Measurements from ENCODE around the gene LNX2.

The LNX2 gene

GRCh38 chr13:27607125-27607524 lies 13.2 kb downstream of the LNX2 start:
- DNase-seq (ENCODE audit: low read depth, low spot score), result no peak

DNA sequence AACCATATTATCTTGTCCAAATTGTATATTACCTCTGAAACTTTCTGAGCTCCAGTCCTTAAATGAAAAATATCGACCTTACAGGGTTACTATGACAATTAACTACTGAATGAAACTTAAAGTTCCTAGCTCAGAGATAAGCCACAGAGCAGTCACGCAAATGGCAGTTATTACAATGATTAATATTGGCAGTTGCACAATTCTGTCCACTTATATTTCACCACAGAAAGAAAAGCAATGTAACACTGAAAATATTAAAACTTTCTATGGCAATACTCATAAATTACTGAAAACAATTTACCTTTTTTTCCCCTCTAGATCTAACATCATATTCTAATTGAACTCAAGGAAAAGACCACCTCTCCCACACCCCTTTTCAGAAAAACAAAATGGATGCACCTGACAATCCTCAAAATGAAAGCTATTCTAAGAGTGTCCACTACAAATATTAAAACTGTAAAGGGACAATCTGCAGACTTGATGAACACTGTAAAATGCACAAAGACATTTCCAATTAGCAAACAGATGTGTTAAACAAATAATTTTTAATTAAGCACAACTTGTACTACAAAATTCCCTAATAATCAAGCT lies 14.6 kb downstream of the LNX2 start:
- no peak for DNase-seq (ENCODE audit: low read depth, low spot score)

GRCh38 chr13:27605099-27605498 lies 15.2 kb downstream of the LNX2 start:
- no peak for DNase-seq (ENCODE audit: low read depth, low spot score)

- no peak for DNase-seq (ENCODE audit: low read depth, low spot score)
Measured at GRCh38 chr13:27601803-27602202, 18.5 kb downstream of the LNX2 start.

GRCh38 chr13:27601208-27601607 lies 19.1 kb downstream of the LNX2 start:
- DNase-seq (ENCODE audit: low read depth, low spot score), result no peak

DNA sequence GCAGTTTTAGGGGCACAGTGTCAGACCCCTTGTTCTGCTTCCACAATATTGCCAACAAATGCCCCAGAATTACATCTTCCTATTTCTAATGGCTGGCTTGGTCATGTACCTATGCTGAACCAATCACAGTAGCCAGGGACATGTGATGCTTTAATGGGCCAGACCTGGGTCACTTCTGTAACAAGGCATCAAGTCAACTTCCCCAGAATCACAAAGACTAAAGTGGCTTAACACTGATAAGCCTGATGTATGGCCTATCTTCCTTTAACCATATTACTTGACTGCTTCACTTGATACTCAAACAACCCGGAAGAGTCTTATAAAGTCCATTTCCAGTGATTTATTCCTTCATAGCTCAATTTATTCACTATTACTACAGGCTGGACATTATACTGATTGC lies 19.6 kb downstream of the LNX2 start:
- no peak for DNase-seq (ENCODE audit: low read depth, low spot score)

DNA sequence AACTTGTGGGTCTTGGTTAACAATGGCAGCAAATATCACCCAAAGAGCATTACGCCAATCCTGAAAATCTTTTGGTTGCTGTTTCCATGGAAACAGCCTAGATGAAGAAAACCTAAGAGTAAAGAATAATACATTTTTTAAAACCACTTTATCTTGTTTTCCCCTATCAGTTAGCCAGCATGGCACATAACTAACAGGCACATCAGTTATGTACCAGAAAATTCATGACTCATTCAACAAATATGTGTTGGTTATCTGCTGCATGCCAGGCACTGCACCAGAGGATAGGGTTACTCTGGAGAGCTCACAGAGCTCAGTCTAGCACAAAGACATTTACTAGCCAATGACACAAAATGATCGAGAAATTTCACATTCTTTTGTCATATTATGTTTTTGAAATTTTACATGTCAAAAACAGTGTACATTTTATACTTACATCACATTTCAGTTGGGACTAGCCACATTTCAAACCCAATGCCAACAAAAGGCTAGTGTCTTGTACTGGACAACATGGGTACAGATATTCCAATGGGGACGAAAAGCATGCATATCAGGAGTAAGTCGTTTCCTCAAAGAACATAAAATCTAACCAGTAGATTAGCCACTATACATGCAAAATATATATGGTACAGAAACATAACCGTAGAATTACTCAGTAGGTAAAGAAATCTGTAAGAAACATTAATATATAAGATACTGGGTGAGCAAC lies 20.3 kb downstream of the LNX2 start:
- DNase-seq (ENCODE audit: low read depth, low spot score), result no peak

- DNase-seq (ENCODE audit: low read depth, low spot score), result no peak
Measured at GRCh38 chr13:27599096-27599495, 21.2 kb downstream of the LNX2 start.

DNA sequence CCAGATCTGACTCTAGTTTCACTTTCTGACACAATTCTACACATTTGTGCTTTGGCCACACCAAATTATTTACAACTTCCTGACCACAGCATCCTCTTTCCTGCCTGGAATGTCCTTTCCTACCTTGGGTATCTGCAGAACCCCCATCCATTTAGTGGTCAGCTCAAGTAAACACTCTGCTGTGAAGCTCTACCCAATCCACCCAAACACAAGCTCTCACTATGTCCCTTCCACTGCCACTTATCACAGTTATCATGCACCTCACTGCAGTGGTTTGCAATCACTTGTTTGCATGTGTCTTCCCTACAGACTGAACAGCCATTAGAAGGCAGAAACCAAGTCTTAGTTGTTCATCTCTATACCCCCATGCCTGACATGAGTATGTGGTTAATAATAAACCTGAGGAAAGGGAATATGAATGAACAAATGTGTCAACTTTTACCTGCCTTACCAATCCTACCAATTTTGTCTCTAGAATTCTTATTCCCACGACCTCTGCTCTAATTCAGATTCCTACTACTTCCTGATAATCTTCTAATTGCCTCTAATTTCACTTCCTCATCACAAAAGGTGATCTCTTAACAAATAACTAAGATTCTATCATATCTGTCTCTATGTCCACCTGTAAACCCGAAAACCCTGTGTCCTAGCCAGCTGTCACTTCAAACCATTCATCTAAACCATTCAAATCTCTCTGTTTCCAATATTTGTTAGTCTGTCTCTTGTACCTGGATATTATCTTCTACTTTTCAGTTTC lies 25.1 kb downstream of the LNX2 start:
- DNase-seq (ENCODE audit: low read depth, low spot score), result no peak

DNA sequence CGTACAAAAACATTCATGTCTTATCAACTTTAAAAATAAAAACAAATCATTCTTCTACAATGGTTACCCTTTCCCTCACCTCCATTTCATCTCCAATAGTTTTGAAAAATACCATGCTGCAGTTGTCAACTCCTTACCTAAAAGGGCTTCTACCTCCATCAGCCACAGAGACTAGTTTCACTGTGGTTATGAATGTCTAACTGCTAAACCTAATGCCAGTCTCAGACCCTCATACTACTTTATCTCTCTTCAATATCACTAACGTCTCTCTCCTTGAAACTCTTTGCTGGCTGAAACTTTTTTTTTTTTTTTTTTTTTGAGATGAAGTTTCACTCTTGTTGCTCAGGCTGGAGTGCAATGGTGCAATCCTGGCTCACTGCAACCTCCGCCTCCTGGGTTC lies 27.1 kb downstream of the LNX2 start:
- no peak for DNase-seq (ENCODE audit: low read depth, low spot score)

DNA sequence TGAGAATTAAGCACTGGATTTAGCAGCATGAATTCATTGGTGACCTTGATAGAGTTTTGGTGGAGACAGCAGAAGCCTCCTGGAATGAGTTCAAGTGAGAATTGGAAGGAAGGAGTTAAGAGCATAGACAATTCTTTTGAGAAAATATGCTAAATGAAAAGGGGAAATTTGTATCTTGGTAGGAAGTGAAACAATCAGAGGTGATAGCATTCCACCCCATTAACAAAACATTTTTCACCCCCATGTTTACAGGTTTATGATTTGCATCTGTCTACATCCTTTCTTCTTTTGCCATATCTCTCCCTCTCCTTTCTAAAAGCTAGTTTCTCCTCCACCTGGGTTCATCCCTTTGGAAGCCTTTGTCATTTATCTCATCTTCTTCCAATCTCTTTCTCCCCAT lies 27.5 kb downstream of the LNX2 start:
- DNase-seq (ENCODE audit: low read depth, low spot score), result no peak

DNA sequence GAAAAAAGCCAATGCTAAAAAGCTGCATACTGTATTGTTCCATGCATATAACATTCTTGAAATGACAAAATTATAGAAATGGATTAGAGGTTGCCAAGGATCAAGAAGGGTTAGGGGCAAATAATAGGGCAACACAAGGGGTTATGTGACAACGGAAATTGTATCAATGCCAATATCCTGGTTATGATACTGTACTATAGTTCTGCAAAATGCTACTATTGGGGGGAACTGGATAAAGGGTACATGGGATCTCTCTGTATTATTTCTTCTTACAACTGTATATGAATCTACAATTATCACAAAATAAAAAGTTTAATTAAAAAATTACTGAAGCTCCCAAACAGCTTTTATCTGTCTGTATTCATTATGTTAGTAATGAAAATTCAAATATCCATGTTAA lies 31.9 kb downstream of the LNX2 start:
- no peak for DNase-seq (ENCODE audit: low read depth, low spot score)

GRCh38 chr13:27587095-27587746 lies 33.1 kb downstream of the LNX2 start:
- no peak for DNase-seq (ENCODE audit: low read depth, low spot score)

DNA sequence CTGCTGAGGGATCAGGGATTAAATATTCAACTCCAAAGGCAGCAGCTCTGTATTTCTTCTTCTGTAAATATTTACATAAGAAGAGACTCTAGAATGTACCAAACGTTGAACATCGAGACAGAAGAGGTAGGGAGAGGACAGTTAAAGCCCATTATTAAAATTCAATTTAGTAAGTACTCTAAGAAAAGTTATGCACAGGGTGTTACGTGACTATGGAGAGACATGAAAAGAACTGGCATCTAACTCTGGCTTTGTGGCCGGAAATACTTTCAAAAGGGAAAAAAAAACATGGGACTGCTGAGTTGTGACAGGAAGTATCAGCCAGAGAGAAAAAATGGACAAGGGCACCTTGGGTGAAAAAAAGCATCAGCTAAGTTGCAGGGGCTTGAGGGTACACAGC lies 36.7 kb downstream of the LNX2 start:
- DNase-seq (ENCODE audit: low read depth, low spot score), result no peak

DNA sequence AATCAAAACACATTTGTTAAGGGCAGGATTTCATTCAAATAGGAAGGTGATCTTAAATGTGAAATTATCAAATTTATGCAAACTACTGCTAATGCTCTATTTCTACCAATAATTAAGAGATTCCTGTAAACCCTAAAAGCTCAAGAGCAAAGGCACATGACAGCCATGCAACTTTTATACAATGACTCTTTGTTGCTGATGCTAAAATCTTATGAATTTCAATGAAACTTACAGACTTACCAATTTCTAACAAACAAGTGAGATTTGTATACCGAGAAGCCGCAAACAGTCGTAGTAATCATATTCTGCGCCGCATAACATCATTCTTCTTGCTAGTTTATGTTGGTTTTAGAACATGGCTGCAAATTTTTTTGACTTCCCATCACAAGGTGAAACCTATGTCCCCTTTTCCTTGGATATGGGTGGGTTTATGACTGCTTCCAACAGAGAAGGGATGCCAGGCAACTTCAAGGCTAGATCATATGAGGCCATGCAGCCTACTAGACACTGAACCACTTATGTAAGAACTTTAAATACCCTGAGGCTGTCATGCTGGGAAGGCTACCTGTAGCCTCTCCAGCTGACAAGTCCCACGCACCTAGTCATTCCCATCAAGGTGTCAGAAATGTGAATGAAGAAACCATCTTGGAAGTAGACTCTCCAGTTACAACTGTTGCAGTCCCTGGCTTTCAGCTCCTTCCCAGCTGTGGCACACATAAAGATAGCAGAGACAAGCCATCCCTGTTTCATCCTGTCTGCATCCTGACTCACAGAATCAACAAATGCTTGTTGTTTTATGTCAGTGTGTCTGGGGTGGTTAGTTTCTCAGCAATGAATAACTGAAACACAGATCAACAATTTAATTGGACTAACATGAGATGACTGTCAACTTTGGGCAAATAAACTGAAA lies 42.0 kb downstream of the LNX2 start:
- no peak for DNase-seq (ENCODE audit: low read depth, low spot score)

- DNase-seq (ENCODE audit: low read depth, low spot score), result no peak
Measured at GRCh38 chr13:27574661-27575060, 45.7 kb downstream of the LNX2 start.

DNA sequence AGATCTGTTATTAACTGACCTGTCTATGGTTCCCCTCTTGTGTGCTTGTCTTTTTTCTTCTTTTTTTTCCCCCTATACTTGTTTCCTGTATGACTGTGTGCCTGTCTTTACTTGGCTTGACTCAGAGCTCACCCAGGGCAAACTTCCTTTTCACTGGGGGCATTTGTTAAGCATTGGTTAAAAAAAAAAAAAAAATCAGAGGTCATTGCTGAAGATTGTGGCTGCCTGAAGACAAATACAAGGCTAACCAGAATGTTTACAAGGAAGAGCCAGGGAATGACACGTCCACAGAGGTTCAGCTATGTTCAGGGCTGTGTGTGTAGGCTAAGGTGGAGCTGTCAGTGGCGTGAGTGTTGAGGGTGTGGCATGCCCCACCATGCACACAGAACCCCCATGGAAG lies 47.1 kb downstream of the LNX2 start:
- no peak for DNase-seq (ENCODE audit: low read depth, low spot score)

DNA sequence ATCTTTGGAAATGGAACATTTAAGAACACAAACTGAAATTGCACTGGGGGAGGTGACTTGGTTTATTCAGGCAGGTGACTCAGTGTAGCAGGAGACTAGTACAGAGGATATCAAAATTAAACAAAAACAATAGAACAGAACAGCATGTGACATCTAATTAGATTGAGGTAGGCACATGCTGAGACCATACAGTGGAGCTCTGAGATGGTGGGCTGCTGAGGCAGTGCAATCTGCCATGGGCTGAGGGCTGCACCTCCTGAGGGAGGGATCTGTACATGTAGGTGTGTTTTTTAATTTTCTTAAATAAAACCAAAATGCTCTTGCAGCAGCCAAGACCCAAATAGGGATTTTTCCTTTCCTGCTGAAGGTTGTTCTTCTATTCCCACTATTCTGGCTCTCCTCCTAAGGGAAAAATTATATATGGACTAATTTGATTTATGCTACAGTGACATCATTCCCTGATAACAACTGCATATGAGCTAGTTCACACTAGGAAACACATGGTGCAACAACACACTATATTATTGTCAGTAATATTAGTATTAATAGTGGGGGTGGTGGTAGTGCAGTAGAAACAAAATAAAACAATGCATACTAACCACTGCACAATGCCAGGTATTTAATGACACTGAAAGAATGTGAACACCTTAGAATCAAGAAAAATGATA lies 48.0 kb downstream of the LNX2 start:
- DNase-seq (ENCODE audit: low read depth, low spot score), result no peak

DNA sequence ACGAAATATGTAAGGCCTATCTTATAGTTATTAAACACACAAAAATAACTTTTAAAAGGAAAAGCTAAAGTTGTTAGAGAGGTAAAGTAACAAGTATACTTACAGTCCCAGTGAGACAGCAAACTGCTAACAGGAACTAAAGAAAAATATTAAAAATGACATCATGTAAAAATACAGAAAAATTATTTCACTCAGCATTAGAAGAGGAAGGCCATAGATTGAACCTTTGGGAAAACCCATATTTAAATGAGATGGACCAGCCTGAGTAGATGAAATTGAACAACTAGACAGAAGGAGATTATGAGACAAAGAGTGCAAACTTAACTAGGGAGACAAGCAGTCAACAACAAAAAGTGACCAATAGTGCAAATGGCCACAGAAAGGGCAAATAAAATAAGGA lies 49.4 kb downstream of the LNX2 start:
- no peak for DNase-seq (ENCODE audit: low read depth, low spot score)

DNA sequence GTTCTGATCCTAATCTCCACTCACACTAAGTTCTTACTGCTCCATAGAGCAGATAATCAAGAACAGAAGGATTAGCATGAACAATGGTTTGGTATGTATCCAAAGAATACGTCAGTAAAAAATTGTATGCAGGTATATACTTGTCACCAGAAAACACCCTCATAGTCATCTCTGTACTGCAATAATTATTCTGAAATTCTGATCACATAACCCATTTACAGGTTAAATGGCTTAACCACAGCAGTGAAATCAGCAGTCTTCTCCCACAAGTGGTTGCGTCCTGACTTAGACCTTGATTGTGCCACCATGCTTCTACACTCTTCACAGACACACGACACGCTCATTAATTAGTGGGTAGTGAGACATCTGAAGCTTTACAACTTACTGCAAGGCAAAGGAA lies 50.9 kb downstream of the LNX2 start:
- no peak for DNase-seq (ENCODE audit: low read depth, low spot score)

DNA sequence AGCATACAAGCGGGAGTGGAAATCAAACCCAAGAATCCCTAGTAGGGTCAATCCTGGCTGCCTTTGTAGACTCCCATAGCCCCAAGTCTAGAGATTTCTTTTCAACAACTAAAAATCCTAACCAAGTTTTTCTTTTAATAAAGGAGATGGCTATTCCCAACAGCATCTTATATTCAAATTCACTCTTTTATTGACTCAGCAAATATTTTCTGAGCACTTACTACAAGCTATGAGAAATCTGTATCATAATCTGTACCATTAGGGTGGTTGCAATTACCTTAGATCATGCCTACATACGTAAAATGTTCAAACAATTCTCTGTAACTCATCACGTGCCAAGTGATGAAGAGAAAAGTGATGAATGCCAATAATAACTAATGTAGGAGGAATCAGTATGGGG lies 54.5 kb downstream of the LNX2 start:
- no peak for DNase-seq (ENCODE audit: low read depth, low spot score)
